Stimulated activated CD4-positive, alpha-beta T cell treated with anti-CD3 and anti-CD28 coated beads, Interleukin-1b, Interleukin-23, amount 100 ng/mL, for 4 hours (primary cell): Measurements from ENCODE around the gene FAM20C.
"Not testable (repeated sequence)": the region's sequence is repeated elsewhere in the genome, so short reads cannot be mapped to it uniquely, and the experiment has no call there.

ENCODE experiments used
- DNase-seq, 2 donors: peaks; one replicate each; pipeline ENCODE4 v3.0.0-alpha.2; 2020; ENCODE audit warnings: low read depth in 2 of 2

Gene FAM20C

DNA sequence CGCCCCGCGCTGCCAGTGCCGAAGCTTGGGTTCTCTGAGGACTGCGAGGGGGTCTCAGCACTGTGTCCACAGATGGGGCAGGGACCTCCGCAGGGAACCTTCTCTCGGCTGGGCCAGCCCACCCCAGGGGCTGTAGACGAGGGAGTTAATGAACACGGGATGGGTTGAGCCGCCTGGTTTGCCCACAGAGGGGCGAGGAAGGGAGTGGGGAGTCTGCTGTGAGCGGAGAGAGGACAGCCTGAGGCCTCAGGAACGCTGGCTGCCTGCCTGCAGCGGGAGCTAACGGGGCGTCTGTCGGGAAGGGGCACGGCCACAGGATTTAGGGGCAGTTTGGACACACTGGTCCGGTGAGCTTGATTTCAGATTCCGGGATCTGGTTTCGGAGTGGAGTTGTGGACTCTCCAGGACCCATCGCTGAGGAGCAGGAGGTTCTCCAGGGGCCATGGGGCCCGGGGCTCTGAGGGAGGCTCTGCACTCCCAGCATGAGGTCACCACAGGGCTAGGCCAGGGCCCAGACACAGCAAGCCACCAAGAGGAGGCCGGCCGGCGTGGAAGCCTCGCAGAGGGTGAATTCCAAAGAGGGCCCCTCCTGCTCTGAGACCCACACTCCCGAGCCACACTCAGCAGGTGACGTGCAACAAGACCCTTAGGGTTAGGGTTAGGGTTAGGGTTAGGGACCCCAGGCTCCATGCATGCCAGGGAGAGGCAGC, 19.0 kb upstream of the FAM20C start:
- no peak for DNase-seq

- no peak for DNase-seq
Measured at GRCh38 chr7:174716-175115, 17.7 kb upstream of the FAM20C start.

DNA sequence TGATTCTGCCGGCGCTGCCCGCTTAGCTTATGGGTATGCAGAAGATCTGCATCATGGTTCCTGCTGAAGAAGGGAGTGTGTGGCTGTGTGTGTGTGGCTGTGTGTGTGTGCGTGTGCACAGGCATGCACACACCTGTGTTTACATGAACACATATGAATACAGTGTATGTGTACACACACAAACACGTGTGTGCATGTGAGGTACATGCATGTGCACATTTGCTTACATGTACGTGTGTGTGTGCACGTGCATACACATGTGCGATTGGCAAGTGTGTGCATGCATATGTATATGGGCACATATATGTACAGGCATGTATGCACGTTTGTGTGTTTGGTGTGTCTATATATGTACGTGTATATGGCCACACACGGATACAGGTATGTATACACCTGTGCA, 16.4 kb upstream of the FAM20C start:
- no peak for DNase-seq

- DNase-seq: no peak
Measured at GRCh38 chr7:176381-176780, 16.0 kb upstream of the FAM20C start.

- DNase-seq: no peak
Measured at GRCh38 chr7:176786-177459, 15.4 kb upstream of the FAM20C start.

DNA sequence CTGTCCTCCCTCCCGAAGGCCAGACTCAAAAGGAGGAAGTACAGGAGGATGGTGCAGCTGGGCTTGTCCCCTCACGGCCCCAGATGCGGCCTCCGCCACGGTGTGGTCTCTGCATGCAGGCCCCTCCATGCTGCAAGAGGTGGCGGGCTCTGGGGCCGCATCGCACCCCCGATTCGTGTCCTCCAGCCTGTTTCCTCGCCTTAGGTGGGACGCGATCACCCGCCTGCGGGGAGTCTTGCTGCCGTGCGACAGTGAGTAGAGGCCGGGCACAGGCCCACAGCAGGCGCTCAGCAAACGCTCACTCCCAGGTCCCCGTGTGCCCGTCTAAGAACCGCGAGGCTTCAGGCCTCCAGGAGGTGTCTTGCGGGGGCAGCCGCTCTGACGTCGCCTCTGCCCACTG, 13.9 kb upstream of the FAM20C start:
- no peak for DNase-seq

- no peak for DNase-seq
Measured at GRCh38 chr7:179209-179681, 13.1 kb upstream of the FAM20C start.

GRCh38 chr7:179948-180694, 12.2 kb upstream of the FAM20C start:
- no peak for DNase-seq

- DNase-seq: no peak
Measured at GRCh38 chr7:181738-182137, 10.6 kb upstream of the FAM20C start.

DNA sequence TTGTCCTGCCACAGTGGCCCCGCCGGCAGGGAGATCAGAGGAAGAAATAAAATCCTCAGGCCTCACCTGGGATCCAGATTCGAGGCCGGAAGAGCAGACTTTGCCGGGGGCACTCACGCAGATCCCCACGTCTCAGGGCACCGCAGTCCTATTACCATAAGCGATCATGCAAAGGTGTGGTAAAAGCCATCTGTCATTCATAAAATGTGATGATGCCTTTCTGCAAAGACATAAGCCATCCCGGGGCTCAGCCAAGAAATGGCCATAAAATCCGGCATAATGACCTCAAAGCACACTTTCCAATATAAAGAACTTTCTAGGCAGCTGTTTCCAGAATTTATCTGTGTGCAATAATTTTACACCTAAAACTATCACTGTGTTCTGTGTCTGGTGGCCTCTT, 9.9 kb upstream of the FAM20C start:
- not testable (repeated sequence) for DNase-seq

DNA sequence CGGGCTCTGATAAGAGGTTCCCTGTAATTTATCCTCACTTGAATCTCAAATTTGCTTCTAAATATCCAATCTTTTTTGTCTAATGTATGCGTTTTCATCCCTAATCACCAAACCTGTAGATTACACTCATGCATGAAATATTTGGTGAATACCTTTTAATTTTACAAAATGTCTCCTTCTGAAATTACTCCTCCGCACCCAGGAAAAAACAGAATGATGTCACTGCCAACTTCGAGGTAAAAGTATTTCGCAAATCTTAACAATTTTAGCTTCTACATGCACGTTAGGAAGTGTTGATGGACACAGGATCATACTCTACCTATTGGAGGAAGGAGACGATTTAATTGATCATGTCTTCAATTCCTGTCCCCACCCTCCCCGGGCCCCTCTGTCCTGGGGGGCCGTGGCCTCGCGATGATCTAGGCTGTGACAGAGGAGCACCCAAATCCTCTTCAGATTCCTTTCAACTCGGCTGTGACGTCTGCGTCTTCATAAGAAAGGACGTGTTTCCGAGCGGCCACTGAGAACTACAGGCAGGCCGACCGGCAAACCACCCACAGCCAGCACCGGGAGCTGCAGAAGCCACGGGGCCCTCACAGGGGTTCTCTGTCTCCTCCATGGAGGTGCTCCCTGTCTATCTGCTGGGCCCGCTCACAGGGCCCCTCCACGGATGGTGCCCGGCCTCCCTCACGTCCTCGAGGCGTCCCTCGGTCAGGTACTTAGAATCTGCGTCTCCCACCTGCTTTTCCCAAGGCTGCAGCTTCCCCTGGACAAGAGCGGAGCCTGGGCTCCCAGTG, 8.7 kb upstream of the FAM20C start:
- DNase-seq: no peak

- DNase-seq: no peak
Measured at GRCh38 chr7:184294-185264, 7.8 kb upstream of the FAM20C start.

DNA sequence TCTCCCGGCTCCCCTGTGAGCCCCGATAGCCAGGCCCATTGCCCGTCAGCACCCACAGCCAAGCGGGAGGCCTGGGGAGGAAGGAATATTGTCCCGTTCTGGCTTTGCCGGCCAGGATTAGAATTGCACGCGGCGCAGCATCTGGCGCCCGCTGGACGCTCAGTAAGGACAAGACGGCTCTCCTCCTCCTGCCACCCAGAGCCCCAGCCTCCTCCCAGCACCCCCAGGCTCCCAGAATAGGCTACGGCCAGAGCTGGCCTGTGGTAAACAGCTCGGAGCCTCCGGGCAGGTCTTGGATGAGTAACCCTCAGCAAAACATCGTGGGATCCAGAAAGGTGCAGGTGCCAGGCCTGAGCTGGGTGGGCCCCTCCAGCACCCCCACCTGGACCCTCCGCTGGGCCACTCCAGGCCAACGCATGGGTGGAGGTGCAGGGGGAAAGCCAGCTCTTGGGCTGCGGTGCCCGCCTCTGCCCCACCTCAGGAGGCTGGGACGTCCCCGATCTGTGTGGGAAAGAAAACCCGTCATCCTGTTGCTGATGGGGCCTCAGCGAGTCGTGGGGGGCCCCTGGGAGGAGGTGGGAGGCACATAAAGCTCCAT, 5.8 kb upstream of the FAM20C start:
- DNase-seq: no peak

- no peak for DNase-seq
Measured at GRCh38 chr7:187227-187927, 5.0 kb upstream of the FAM20C start.

- no peak for DNase-seq
Measured at GRCh38 chr7:188174-188573, 4.2 kb upstream of the FAM20C start.

DNA sequence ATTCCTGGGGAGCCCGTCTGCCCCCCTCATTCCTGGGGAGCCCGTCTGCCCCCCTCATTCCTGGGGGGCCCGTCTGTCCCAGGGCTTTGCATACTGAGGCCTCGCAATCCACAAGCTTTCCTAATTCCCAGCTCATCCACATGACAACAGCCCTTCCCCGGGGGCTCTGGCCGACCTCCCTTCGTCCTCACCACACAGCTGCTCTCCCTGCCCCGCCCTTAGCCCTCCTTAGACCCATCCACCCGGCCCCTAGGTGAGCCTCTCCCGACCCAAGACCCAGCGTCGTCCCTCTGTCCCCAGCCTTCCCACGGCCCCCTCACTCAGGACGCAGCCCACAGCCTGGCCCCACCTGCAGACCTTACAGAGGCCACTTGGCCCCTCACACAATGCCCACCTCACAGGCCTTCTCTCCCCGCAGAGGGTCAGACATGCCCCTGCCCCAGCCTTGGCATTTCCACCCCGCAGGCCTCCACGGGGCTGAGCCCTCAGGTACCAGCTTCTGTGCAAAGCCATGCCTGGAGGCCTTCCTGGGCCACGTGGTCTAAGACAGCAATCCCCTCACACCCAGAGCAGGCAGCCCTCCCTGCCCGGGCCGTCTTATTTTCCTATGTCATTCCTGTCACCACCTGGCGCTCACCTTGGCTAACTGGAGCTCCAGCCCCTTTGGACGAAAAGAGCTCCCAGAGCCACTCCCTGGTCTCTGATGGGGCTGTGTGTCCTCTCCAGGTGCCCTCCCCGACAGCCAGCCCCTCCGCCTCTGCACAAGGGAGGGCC, 3.5 kb upstream of the FAM20C start:
- no peak for DNase-seq

- DNase-seq: no peak
Measured at GRCh38 chr7:189719-190118, 2.7 kb upstream of the FAM20C start.

DNA sequence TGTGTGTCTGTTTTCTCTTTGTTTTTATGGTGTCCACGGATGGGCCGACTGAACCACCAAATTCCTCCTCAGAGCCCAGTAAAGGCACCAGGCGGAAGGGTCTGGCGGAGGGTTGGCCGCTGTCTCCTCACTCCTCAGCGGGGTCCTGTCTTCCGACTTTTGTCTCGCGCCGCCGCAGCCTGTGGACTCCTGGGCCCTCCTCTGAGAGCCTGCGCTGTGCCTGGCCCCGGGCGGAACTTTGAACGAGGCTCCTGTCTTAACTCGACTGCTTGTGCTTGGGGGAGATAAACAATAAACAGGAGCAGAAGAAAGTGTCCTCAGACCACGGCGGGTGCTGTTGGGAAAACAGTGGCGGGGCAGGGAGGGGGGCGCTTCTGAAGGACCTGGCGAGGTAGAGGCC, 2.2 kb upstream of the FAM20C start:
- no peak for DNase-seq
